ENCODE results near the gene N4BP2L2. TPM values are rescaled to one million over a fixed set of nuclear protein-coding genes. Genes with fewer than 3 reads are reported as not detected.
A peak's percentile ranks its signal among the peaks of the same experiment; 100 is the strongest.

Gene N4BP2L2
- total and polyA plus RNA-seq, 4 donors: 14.9 to 116 (median 76.7) TPM

DNA sequence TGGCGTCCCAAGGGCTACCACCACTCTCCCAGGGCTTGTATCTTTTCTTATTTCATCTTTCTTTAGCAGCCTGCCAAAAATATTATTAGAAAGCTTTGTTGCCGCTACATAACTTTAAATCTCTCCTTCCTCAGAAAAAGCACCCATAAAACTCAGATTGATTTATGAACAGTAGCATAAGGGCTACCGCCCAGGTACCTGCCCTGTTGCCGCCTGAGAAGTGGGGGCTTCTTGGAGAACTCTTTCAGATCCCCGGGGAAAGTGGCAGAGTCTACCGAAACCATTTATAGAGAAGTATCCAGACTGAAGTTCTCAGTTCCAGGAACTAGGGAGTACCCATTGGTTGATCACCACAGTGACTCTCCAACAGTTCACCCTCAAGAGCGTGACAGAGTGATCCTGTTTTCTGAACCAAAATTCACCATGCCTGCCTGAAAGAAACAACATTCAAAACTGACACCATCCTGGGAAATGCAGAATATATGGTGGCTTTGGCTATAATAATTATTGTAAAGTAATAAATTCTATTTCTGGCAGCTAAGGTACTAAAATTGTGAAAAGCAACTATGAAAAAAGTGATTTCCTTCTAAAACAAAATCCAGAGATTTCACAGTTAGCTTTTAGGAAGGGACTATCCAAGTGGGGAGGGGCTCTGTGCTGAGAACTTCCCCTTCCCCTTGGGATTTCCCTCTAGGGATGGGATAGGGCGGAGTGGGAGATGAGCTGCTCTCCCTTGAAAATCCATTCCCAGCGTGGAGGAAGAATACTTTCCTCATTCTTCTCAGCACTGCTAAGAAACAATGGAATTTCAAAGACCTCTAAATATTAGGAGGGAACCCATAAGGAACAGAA, 109.8 kb downstream of the N4BP2L2 start:
- peak overlapping the region; percentile 96 to 99 for H3K27ac ChIP-seq (ENCODE audit: low read depth in 1 of 2, low read length in 2 of 2)
- H3K9me3 ChIP-seq (ENCODE audit: control insufficient read depth in 4 of 4, low read length in 3 of 4): no peaks in the 10 kb centered on the region
- WGBS: 37% methylated on average over 9 of the region's 9 CpGs
- TF ChIP-seq FOXA2 (IDR thresholded peaks at IDR 0.05) (no peak), SP1 (IDR thresholded peaks at IDR 0.05) (no peak), HNF4G (IDR thresholded peaks at IDR 0.05) (no peak), ZBTB33 (IDR thresholded peaks at IDR 0.05) (no peak)
- TF ChIP-seq, protein P1, sequence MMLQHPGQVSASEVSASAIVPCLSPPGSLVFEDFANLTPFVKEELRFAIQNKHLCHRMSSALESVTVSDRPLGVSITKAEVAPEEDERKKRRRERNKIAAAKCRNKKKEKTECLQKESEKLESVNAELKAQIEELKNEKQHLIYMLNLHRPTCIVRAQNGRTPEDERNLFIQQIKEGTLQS (IDR thresholded peaks at IDR 0.05): no peak
- TF ChIP-seq, protein P2, sequence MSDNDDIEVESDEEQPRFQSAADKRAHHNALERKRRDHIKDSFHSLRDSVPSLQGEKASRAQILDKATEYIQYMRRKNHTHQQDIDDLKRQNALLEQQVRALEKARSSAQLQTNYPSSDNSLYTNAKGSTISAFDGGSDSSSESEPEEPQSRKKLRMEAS (IDR thresholded peaks at IDR 0.05): no peak
- TF ChIP-seq, protein P3, sequence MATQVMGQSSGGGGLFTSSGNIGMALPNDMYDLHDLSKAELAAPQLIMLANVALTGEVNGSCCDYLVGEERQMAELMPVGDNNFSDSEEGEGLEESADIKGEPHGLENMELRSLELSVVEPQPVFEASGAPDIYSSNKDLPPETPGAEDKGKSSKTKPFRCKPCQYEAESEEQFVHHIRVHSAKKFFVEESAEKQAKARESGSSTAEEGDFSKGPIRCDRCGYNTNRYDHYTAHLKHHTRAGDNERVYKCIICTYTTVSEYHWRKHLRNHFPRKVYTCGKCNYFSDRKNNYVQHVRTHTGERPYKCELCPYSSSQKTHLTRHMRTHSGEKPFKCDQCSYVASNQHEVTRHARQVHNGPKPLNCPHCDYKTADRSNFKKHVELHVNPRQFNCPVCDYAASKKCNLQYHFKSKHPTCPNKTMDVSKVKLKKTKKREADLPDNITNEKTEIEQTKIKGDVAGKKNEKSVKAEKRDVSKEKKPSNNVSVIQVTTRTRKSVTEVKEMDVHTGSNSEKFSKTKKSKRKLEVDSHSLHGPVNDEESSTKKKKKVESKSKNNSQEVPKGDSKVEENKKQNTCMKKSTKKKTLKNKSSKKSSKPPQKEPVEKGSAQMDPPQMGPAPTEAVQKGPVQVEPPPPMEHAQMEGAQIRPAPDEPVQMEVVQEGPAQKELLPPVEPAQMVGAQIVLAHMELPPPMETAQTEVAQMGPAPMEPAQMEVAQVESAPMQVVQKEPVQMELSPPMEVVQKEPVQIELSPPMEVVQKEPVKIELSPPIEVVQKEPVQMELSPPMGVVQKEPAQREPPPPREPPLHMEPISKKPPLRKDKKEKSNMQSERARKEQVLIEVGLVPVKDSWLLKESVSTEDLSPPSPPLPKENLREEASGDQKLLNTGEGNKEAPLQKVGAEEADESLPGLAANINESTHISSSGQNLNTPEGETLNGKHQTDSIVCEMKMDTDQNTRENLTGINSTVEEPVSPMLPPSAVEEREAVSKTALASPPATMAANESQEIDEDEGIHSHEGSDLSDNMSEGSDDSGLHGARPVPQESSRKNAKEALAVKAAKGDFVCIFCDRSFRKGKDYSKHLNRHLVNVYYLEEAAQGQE (IDR thresholded peaks at IDR 0.05): no peak
- no peak for DNase-seq (ENCODE audit: low spot score)
- H3K9ac ChIP-seq (ENCODE audit: low read depth in 1 of 2, low read length in 2 of 2): peak overlapping the region; percentile 75 to 85
- H3K27me3 ChIP-seq (ENCODE audit: control insufficient read depth in 4 of 4, insufficient read depth in 4 of 4, low read length in 3 of 4): no peaks in the 10 kb centered on the region
- H3K4me1 ChIP-seq (ENCODE audit: control insufficient read depth in 4 of 4, insufficient read depth in 4 of 4, low read length in 3 of 4): peaks cover 7 to 22% (median 14%) of the 10 kb centered on the region in 4 donors
- H3K36me3 ChIP-seq (ENCODE audit: control insufficient read depth in 4 of 4, insufficient read depth in 3 of 4, low read depth in 1 of 4, low read length in 3 of 4): peaks cover 0 to 4% (median 0%) of the 10 kb centered on the region in 4 donors
- H3K4me3 ChIP-seq (ENCODE audit: low read depth in 1 of 3, low read length in 3 of 3): peak overlapping the region; percentile 9 to 95 (median 52)

- peak; percentile 84 for DNase-seq (ENCODE audit: low spot score)
- H3K27me3 ChIP-seq (ENCODE audit: control insufficient read depth in 4 of 4, insufficient read depth in 4 of 4, low read length in 3 of 4): no peaks in the 10 kb centered on the region
- H3K4me3 ChIP-seq (ENCODE audit: low read depth in 1 of 3, low read length in 3 of 3): peak within 1 kb of the TSS; percentile 67 to 95 (median 70)
- H3K36me3 ChIP-seq (ENCODE audit: control insufficient read depth in 4 of 4, insufficient read depth in 3 of 4, low read depth in 1 of 4, low read length in 3 of 4): peaks cover 0 to 8% (median under 1%) of the 10 kb centered on the region in 4 donors
- H3K9ac ChIP-seq (ENCODE audit: low read depth in 1 of 2, low read length in 2 of 2): peak within 1 kb of the TSS; percentile 85 to 94
- peaks cover 8 to 30% (median 16%) of the 10 kb centered on the region in 4 donors for H3K4me1 ChIP-seq (ENCODE audit: control insufficient read depth in 4 of 4, insufficient read depth in 4 of 4, low read length in 3 of 4)
- H3K9me3 ChIP-seq (ENCODE audit: control insufficient read depth in 4 of 4, low read length in 3 of 4): no peaks in the 10 kb centered on the region
- under 1% methylated on average over 40 of the region's 40 CpGs for WGBS
- peak within 1 kb of the TSS; percentile 96 to 99 for H3K27ac ChIP-seq (ENCODE audit: low read depth in 1 of 2, low read length in 2 of 2)
- TF ChIP-seq RAD21 (IDR thresholded peaks at IDR 0.05): peak in 1 of 2 donors; percentile 36
- TF ChIP-seq ZBTB33 (IDR thresholded peaks at IDR 0.05): peak; percentile 85
- TF ChIP-seq SP1 (IDR thresholded peaks at IDR 0.05): peak; percentile 90
- peak; percentile 88 for TF ChIP-seq TAF1 (conservative IDR thresholded peaks at IDR 0.05)
- TF ChIP-seq, protein P2 (IDR thresholded peaks at IDR 0.05): peak; percentile 89
- peak; percentile 83 to 94 for TF ChIP-seq JUND (IDR thresholded peaks at IDR 0.05)
- peak; percentile 76 for TF ChIP-seq NR2F2 (IDR thresholded peaks at IDR 0.05)
- TF ChIP-seq, protein P3 (IDR thresholded peaks at IDR 0.05): peak; percentile 57
- TF ChIP-seq RXRA (IDR thresholded peaks at IDR 0.05): peak; percentile 86 to 89
- peak; percentile 49 for TF ChIP-seq FOXA2 (IDR thresholded peaks at IDR 0.05)
- TF ChIP-seq HNF4G (IDR thresholded peaks at IDR 0.05): no peak
- TF ChIP-seq, protein P4, sequence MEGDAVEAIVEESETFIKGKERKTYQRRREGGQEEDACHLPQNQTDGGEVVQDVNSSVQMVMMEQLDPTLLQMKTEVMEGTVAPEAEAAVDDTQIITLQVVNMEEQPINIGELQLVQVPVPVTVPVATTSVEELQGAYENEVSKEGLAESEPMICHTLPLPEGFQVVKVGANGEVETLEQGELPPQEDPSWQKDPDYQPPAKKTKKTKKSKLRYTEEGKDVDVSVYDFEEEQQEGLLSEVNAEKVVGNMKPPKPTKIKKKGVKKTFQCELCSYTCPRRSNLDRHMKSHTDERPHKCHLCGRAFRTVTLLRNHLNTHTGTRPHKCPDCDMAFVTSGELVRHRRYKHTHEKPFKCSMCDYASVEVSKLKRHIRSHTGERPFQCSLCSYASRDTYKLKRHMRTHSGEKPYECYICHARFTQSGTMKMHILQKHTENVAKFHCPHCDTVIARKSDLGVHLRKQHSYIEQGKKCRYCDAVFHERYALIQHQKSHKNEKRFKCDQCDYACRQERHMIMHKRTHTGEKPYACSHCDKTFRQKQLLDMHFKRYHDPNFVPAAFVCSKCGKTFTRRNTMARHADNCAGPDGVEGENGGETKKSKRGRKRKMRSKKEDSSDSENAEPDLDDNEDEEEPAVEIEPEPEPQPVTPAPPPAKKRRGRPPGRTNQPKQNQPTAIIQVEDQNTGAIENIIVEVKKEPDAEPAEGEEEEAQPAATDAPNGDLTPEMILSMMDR (IDR thresholded peaks at IDR 0.05; ENCODE audit: low read depth, low read length, missing input control): no peak
These were observed 110.6 kb downstream of the N4BP2L2 start, which contains the start of gene N4BP2L1 for GRCh38 chr13:32427852-32428580. N4BP2L1 (minus strand) TSS chr13:32428130; CDS start chr13:32428082, 48 bp downstream.

All from liver (tissue), 9 donors.